K562 (cell line): ENCODE results near the gene SHOC1. TPM values are rescaled to one million over a fixed set of nuclear protein-coding genes. Genes with fewer than 3 reads are reported as not detected.
A peak's percentile ranks its signal among the peaks of the same experiment; 100 is the strongest.

Experiments
- ATAC-seq: fragments of 200-7000 bp; cut with Tn5 transposase; 3 replicates; pipeline ENCODE4 v1.9.1; 2020; ENCODE audit warnings: moderate library complexity
- BruUV-seq: library from RNA; stranded (reverse); fragments of 400-500 nt; replicated peaks from 2 replicates; lab custom pipeline; 2021; lab: Mats Ljungman, UMichigan
- CTCF ChIA-PET: fragments of 300-600 bp; formaldehyde crosslinking; extraction: SDS; loops from one replicate; lab custom pipeline; 2021; ENCODE audit warnings: low intra/inter-chr PET ratio; lab: Yijun Ruan, JAX
- POLR2A ChIA-PET: fragments of 300-600, 350-650 bp; sonication (Branson Sonifier 250); formaldehyde crosslinking; extraction: SDS; loops from one replicate; lab custom pipeline; 2021; ENCODE audit warnings: antibody characterized with exemption, inconsistent platforms; lab: Yijun Ruan, JAX
- DNase-seq, 4 experiments: peaks; one replicate each; pipeline versions ENCODE4 v3.0.0 to v3.0.0-alpha.2; 2011 to 2018; ENCODE audit warnings: low spot score in 3 of 4, mixed read lengths in 3 of 4; ENCODE audit errors: extremely low read depth in 1 of 4
- FAIRE-seq: peaks from 2 replicates; lab custom pipeline; 2011; peaks lifted over from hg19 to GRCh38; lab: Jason Lieb, UNC
- H2AFZ ChIP-seq: 2 replicates; pipeline ENCODE4 v1.6.0; 2011; ENCODE audit warnings: low read depth, low read length, control low read depth, inconsistent platforms
- H3K27ac ChIP-seq: fragments of 200-600 bp; 3 replicates; pipeline ENCODE4 v1.8.0; 2011; ENCODE audit warnings: low read depth, mild to moderate bottlenecking, control low read depth, inconsistent platforms, low read length, moderate library complexity, mixed read lengths; ENCODE audit errors: extremely low read depth
- H3K27me3 ChIP-seq, 2 experiments: fragments of 300-600 bp in 1 of 2; 2 replicates in 1 of 2; 3 replicates in 1 of 2; pipeline versions ENCODE4 v1.6.0 to v1.8.0; 2011; ENCODE audit warnings: inconsistent platforms in 2 of 2, low read length in 2 of 2, mild to moderate bottlenecking in 1 of 2, mixed read lengths in 1 of 2, moderate library complexity in 1 of 2; ENCODE audit not compliant: control insufficient read depth in 2 of 2, insufficient read depth in 2 of 2
- H3K36me3 ChIP-seq: fragments of 300-600 bp; 3 replicates; pipeline ENCODE4 v1.8.0; 2011; ENCODE audit warnings: mild to moderate bottlenecking, low read length, inconsistent platforms; ENCODE audit not compliant: control insufficient read depth, insufficient read depth
- H3K4me1 ChIP-seq, 2 experiments: fragments of 200-600 bp in 1 of 2; replicated peaks in 1 of 2; 2 replicates in 1 of 2; 3 replicates in 1 of 2; pipeline versions ENCODE4 v1.5.1 to v1.8.0; 2011; ENCODE audit warnings: inconsistent platforms in 2 of 2, low read length in 2 of 2, mild to moderate bottlenecking in 1 of 2, mixed read lengths in 1 of 2, moderate library complexity in 1 of 2; ENCODE audit not compliant: control insufficient read depth in 2 of 2, insufficient read depth in 2 of 2
- H3K4me2 ChIP-seq: 2 replicates; pipeline ENCODE4 v1.6.1; 2011; ENCODE audit warnings: low read length, control low read depth, inconsistent platforms, mixed read lengths; ENCODE audit not compliant: insufficient read depth
- H3K4me3 ChIP-seq: fragments of 200-600 bp; sonication (generic), shearing (Covaris generic); 2 replicates; pipeline ENCODE4 v1.5.1; 2016; ENCODE audit warnings: control low read depth, inconsistent platforms
- H3K79me2 ChIP-seq: fragments of 200-600 bp; 3 replicates; pipeline ENCODE4 v1.8.0; 2011; ENCODE audit warnings: low read length, inconsistent platforms; ENCODE audit not compliant: control insufficient read depth, insufficient read depth
- H3K9ac ChIP-seq, 2 experiments: 2 replicates each; pipeline versions ENCODE4 v1.6.0 to v1.6.1; 2011; ENCODE audit warnings: low read depth in 2 of 2, low read length in 2 of 2, control low read depth in 1 of 2, inconsistent platforms in 1 of 2, mild to moderate bottlenecking in 1 of 2, mixed read lengths in 1 of 2; ENCODE audit not compliant: insufficient read depth in 1 of 2
- H3K9me1 ChIP-seq: one replicate; pipeline ENCODE4 v1.6.0; 2011; ENCODE audit warnings: inconsistent platforms, mild to moderate bottlenecking, low read length, moderate library complexity; ENCODE audit not compliant: control insufficient read depth, insufficient read depth
- H3K9me3 ChIP-seq: replicated peaks from 2 replicates; pipeline ENCODE4 v1.5.1; 2011; ENCODE audit warnings: low read depth, low read length, inconsistent platforms; ENCODE audit not compliant: control insufficient read depth, insufficient read depth
- H4K20me1 ChIP-seq: replicated peaks from 2 replicates; pipeline ENCODE4 v1.6.1; 2011; ENCODE audit warnings: low read length, inconsistent platforms, mixed read lengths; ENCODE audit not compliant: control insufficient read depth, insufficient read depth
- ADNP ChIP-seq: fragments of 200-800 bp; sonication (Bioruptor generic); IDR thresholded peaks from 2 replicates; pipeline ENCODE4 v1.6.1; 2016; ENCODE audit warnings: missing genetic modification characterization, missing compliant biosample characterization
- EHMT2 ChIP-seq: fragments of 450-650 bp; IDR thresholded peaks from 2 replicates; pipeline ENCODE4 v1.6.1; 2018; ENCODE audit warnings: antibody characterized with exemption
- ESRRB ChIP-seq: fragments of 250-450 bp; sonication (Bioruptor Pico); IDR thresholded peaks from 2 replicates; pipeline ENCODE4 v1.5.0; 2020; ENCODE audit warnings: mild to moderate bottlenecking, moderate library complexity, borderline replicate concordance
- HIVEP1 ChIP-seq: fragments of 250-450 bp; sonication (Bioruptor Pico); IDR thresholded peaks from 2 replicates; pipeline ENCODE4 v1.4.0; 2020; ENCODE audit warnings: mild to moderate bottlenecking
- KAT2B ChIP-seq: IDR thresholded peaks from one replicate; pipeline ENCODE4 v1.6.1; 2012; ENCODE audit warnings: low read depth, mild to moderate bottlenecking, control low read depth, inconsistent platforms, low read length, moderate library complexity
- MCM3 ChIP-seq: fragments of 450-650 bp; IDR thresholded peaks from 2 replicates; pipeline ENCODE4 v1.6.1; 2016
- MITF ChIP-seq: IDR thresholded peaks from 2 replicates; pipeline ENCODE4 v1.6.1; 2014; ENCODE audit warnings: antibody characterized with exemption
- MYC ChIP-seq, 2 experiments: fragments of 250-450 bp in 1 of 2; sonication (Bioruptor Pico) in 1 of 2; IDR thresholded peaks; 2 replicates each; pipeline versions ENCODE4 v1.5.1 to v1.6.1; 2012 to 2021; ENCODE audit warnings: low read depth in 2 of 2, borderline replicate concordance in 1 of 2, improper control_type of control experiment in 1 of 2, low read length in 1 of 2, mild to moderate bottlenecking in 1 of 2, moderate library complexity in 1 of 2
- RB1 ChIP-seq: fragments of 450-650 bp; IDR thresholded peaks from 2 replicates; pipeline ENCODE4 v1.6.1; 2017; ENCODE audit warnings: low read depth, mild to moderate bottlenecking
- RBM25 ChIP-seq: fragments of 200-400 bp; formaldehyde crosslinking; IDR thresholded peaks from 2 replicates; pipeline ENCODE4 v1.6.1; 2018; ENCODE audit warnings: low read length, low read depth, moderate library complexity; ENCODE audit not compliant: severe bottlenecking
- RERE ChIP-seq: sonication (generic); formaldehyde crosslinking; IDR thresholded peaks from 2 replicates; pipeline ENCODE4 v1.8.0; 2023; ENCODE audit warnings: missing genetic modification reagents, mild to moderate bottlenecking, borderline replicate concordance
- SPI1 ChIP-seq: IDR thresholded peaks from 2 replicates; pipeline ENCODE4 v1.6.1; 2011; ENCODE audit warnings: low read depth, low read length, control low read depth, borderline replicate concordance
- STAT5A ChIP-seq: IDR thresholded peaks from 2 replicates; pipeline ENCODE4 v1.6.1; 2012; ENCODE audit warnings: low read length, inconsistent platforms, borderline replicate concordance
- ZC3H8 ChIP-seq: fragments of 450-650 bp; IDR thresholded peaks from 2 replicates; pipeline ENCODE4 v1.6.1; 2017
- ZNF134 ChIP-seq: fragments of 250-450 bp; sonication (Bioruptor Pico); conservative IDR thresholded peaks from 2 replicates; pipeline ENCODE4 v1.4.0; 2020
- ZNF146 ChIP-seq: IDR thresholded peaks from one replicate; pipeline ENCODE4 v1.6.1; 2018; ENCODE audit warnings: missing compliant biosample characterization; ENCODE audit not compliant: unreplicated experiment
- ZNF3 ChIP-seq: fragments of 250-450 bp; sonication (Bioruptor Pico); IDR thresholded peaks from 2 replicates; pipeline ENCODE4 v1.5.0; 2021; ENCODE audit warnings: mild to moderate bottlenecking, moderate library complexity
- in situ Hi-C: fragments of 300-500 bp; cut with MboI; formaldehyde crosslinking; loops from 4 replicates; pipeline ENCODE4 v1.15.0; 2018; ENCODE audit warnings: inconsistent platforms, mixed read lengths
- intact Hi-C: fragments of 100-400 bp; cut with micrococcal nuclease; formaldehyde crosslinking; loops from 2 replicates; pipeline ENCODE4 v1.14.2; 2022
- polyA plus RNA-seq, 8 experiments: library from polyadenylated mRNA; depleted of rRNA in 4 of 8; stranded (reverse) in 5 of 8; unstranded in 3 of 8; fragments of >200 nt; fragmentation: Nextera tagmentation in 2 of 8; fragmentation: Illumina TruSeq in 1 of 8; extraction: Ambion mirVana in 2 of 8; extraction: Trizol in 1 of 8; gene quantifications; 2 replicates each; pipeline versions ENCODE4 v1.2.1 to v1.2.3, GENCODE V29; 2011 to 2014; ENCODE audit warnings: inconsistent platforms in 1 of 8, missing spikeins in 1 of 8
- total RNA-seq, 7 experiments: library from RNA; depleted of rRNA in 6 of 7; stranded (reverse); fragments of >200 nt in 6 of 7; fragmentation: Illumina TruSeq in 2 of 7; extraction: Trizol in 2 of 7; gene quantifications; 2 replicates each; pipeline versions ENCODE4 v1.2.1 to v1.2.3, GENCODE V29; 2011 to 2021; ENCODE audit warnings: low replicate concordance in 1 of 7

The SHOC1 gene
- total and polyA plus RNA-seq, 9 of the 15 experiments (the other 6 are each of a cell fraction or from before 2014, with no cell fraction given) = 0.03 to 0.09 (median 0.04) TPM; not detected in 6

- BruUV-seq = no TSS peak
- in situ Hi-C loops (no loop called here), intact Hi-C loops (no loop called here)
- no peak overlapping the region for H3K4me3 ChIP-seq
- no peak for FAIRE-seq
- CTCF ChIA-PET = no interaction called here
- no peaks in the 10 kb centered on the region for H3K4me1 ChIP-seq
- H3K9me3 ChIP-seq = no peaks in the 10 kb centered on the region; the same call in 1 of the 2 replicates
- H3K27ac ChIP-seq = no peak overlapping the region
- H3K9ac ChIP-seq = no peak overlapping the region
- H2AFZ ChIP-seq = no peak overlapping the region
- H3K4me2 ChIP-seq = no peak overlapping the region
- H4K20me1 ChIP-seq = no peaks in the 10 kb centered on the region
- no peak for DNase-seq
- no peaks in the 10 kb centered on the region for H3K27me3 ChIP-seq
- ATAC-seq = no peak
- POLR2A ChIA-PET = no interaction called here
- H3K9me1 ChIP-seq = no peaks in the 10 kb centered on the region
- no peaks in the 10 kb centered on the region for H3K36me3 ChIP-seq
- no peaks in the 10 kb centered on the region for H3K79me2 ChIP-seq
- TF ChIP-seq SPI1 (no peak), HIVEP1 (CRISPR knock-in tag) (no peak), MYC (IDR thresholded peaks at IDR 0.05; ENCODE audit: low read depth, low read length) (no peak), MYC (CRISPR knock-in tag; IDR thresholded peaks at IDR 0.05; ENCODE audit: borderline replicate concordance, low read depth) (no peak), RB1 (no peak), ADNP (0 out of 2 replicates have a peak, but pooled peaks have one; percentile 26), KAT2B (no peak), STAT5A (no peak), MCM3 (no peak), ZNF134 (no peak), ZNF3 (CRISPR knock-in tag) (no peak), RERE (no peak), ZNF146 (CRISPR knock-in tag) (peak; percentile 84), EHMT2 (no peak), ESRRB (no peak), ZC3H8 (no peak), MITF (no peak), RBM25 (peak; percentile 60)
These were observed 28.7 kb downstream of the SHOC1 start for GRCh38 chr9:111766066-111766465.
